ENCODE results near the gene ZPBP2.
A peak's percentile ranks its signal among the peaks of the same experiment; 100 is the strongest.
"Not testable (repeated sequence)": the region's sequence is repeated elsewhere in the genome, so short reads cannot be mapped to it uniquely, and the experiment has no call there.

Gene ZPBP2

GRCh38 chr17:39867880-39868553 is at the start of gene ZPBP2:
TSS of gene ZPBP2 (plus strand) at chr17:39868202. CDS start at chr17:39868355, 153 bp downstream.
- DNase-seq, result no peak

GRCh38 chr17:39818358-39819000 is 49.5 kb upstream of the ZPBP2 start:
- DNase-seq, result peak; percentile 44

GRCh38 chr17:39820541-39820940 is 47.5 kb upstream of the ZPBP2 start:
- DNase-seq, result no peak

GRCh38 chr17:39820987-39821386 is 47.0 kb upstream of the ZPBP2 start:
- no peak for DNase-seq

GRCh38 chr17:39822051-39822451 is 46.0 kb upstream of the ZPBP2 start:
- no peak for DNase-seq

GRCh38 chr17:39823407-39824054 is 44.5 kb upstream of the ZPBP2 start:
- no peak for DNase-seq

- DNase-seq, result no peak
Observed at GRCh38 chr17:39826334-39826733, 41.7 kb upstream of the ZPBP2 start.

- DNase-seq, result no peak
Observed at GRCh38 chr17:39828443-39828842, 39.6 kb upstream of the ZPBP2 start.

GRCh38 chr17:39831588-39831987 is 36.4 kb upstream of the ZPBP2 start:
- DNase-seq, result no peak

- no peak for DNase-seq
Observed at GRCh38 chr17:39834017-39834416, 34.0 kb upstream of the ZPBP2 start.

GRCh38 chr17:39835038-39835786 is 32.8 kb upstream of the ZPBP2 start:
- DNase-seq, result no peak

GRCh38 chr17:39836117-39836516 is 31.9 kb upstream of the ZPBP2 start:
- DNase-seq, result no peak

GRCh38 chr17:39838057-39838456 is 29.9 kb upstream of the ZPBP2 start:
- DNase-seq, result no peak

GRCh38 chr17:39838784-39839183 is 29.2 kb upstream of the ZPBP2 start:
- no peak for DNase-seq

GRCh38 chr17:39841134-39841683 is 26.8 kb upstream of the ZPBP2 start:
- DNase-seq, result no peak

- DNase-seq, result peak; percentile 54
Observed at GRCh38 chr17:39845052-39845846, 22.8 kb upstream of the ZPBP2 start.

- no peak for DNase-seq
Observed at GRCh38 chr17:39846205-39846604, 21.8 kb upstream of the ZPBP2 start.

GRCh38 chr17:39848600-39848999 is 19.4 kb upstream of the ZPBP2 start:
- no peak for DNase-seq

- DNase-seq, result not testable (repeated sequence)
Observed at GRCh38 chr17:39850186-39850585, 17.8 kb upstream of the ZPBP2 start.

GRCh38 chr17:39852239-39852638 is 15.8 kb upstream of the ZPBP2 start:
- DNase-seq, result no peak

- DNase-seq, result no peak
Observed at GRCh38 chr17:39854909-39855308, 13.1 kb upstream of the ZPBP2 start.

All from RPMI8226 (cell line).